CD4-positive, alpha-beta T cell treated with Interleukin-4 for 4 hours (primary cell): ENCODE data around the gene COL4A4.

Experiments
- DNase-seq: peaks from one replicate; pipeline ENCODE4 v3.0.0-alpha.2; 2020

The COL4A4 gene

DNA sequence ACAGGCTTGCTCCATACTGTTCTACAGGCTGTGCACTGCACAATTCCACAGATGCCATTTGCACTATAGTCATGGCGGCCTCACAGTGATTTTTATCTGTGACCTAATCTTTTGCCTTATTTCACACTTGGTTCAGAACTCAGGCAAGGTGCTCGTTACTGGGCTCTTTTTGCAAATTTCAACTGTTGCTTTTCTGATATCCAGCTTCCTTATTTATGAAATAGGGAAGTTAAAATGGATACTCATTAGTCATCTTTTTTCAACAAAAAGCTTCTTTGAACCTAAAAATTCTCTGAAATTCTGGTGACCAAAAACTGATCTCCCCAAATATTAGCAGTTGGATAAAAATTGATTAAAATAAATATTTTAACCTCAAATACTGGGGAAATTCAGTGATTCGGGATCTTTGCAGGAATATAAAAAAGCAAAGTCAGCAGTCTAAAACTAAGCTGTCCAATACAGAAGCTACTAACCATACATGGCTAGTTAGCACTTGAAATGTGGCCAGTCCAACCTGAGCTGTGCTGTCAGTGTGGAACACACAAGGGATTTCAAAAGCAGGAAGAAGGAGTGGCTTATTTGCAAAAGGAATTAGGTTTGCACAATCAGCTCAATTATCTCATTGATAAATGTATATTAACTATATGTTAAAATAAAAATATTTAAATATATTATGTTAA is 134.4 kb downstream of the COL4A4 start:
- no peak for DNase-seq

DNA sequence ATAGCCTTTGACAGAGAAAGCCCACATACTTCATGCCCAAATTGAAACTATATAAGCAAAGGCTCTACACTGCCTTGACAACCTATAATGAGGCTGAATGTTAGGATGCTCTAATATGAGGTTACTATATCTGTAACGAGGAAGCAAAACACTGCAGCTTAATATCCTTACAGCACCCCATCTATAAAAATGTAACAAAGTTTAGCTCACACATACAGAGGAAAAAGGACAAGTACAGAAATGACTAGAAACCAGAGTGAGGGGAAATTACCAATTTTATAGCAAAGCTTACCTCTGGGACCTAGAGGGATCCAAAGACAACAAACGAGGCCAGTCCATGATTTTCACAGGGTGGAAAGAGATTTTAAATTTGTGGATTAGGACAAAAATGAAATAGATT is 138.5 kb downstream of the COL4A4 start:
- DNase-seq, result no peak

DNA sequence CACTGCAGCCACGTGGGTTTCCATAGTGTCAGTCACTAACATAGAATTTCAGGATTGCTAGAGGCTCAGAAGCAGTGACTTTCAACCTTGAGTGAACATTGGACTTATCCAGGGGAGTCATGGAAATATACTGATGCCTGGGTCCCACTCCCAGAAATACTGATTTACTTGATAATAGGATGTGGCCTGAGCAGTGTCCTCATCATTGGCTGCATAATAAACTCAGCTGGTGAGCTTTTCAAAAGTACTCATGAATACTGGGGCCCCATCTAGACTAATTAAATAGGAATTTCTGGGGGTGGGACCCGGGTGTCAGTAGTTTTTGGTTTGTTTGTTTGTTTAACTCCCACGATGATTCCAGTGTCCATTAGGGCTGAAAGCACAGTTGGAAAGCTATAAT is 141.4 kb downstream of the COL4A4 start:
- no peak for DNase-seq

DNA sequence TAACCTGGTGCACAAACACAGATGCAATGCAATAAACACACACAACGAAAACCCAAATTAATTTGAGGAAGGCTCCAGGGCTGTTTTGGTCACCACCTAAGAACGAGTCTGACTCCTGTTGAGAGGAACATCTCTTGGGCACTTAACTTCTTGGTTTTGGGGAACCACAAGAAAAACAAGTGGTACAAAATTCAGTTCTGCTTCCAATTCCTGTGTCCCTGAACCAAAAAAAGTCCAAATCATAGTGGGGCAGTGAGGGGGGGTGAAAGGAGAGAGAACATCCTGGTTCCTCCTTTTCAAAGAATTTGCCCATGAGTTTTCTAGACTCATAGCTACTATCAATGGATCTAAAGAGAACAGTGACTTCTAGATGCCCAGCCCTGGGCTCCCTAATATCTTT is 143.6 kb downstream of the COL4A4 start:
- DNase-seq, result no peak

DNA sequence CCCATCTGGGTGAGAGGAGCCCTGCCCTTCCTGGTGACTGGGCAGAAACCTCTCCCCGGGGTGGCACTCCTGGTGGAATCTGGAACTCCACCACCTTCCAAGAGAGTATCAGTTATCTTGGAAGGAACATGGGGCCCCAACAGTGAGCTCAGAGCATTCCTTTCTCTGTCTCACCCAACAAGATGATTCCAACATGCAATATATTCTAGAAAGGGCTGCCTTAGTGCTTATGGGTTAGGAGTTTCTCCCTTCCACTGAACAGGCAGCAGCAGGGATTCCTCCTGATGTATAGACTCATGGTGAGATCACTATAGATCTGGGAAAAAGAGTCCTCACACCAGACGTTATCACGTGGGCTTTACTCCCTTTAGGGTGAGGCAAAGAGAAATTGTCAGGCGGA is 147.1 kb downstream of the COL4A4 start:
- no peak for DNase-seq

DNA sequence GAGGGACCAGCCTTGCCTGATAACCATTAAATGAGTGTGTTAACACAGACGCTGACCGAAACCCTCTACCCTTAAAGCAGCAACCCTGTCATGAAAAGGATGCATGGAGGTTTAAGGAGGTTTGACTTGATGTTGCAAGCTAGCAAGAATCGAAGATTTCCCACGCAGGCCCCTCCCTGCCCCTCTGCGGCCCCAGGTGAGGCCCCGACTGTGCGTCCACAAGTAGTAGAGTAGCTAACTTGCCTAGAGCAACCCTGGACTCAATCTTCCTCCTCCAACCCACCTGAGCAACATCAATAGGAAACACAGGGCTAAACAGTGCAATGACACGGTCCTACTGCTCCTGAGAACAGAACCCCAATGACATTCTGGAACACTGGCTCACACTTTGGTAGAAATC is 150.1 kb downstream of the COL4A4 start:
- DNase-seq, result no peak

DNA sequence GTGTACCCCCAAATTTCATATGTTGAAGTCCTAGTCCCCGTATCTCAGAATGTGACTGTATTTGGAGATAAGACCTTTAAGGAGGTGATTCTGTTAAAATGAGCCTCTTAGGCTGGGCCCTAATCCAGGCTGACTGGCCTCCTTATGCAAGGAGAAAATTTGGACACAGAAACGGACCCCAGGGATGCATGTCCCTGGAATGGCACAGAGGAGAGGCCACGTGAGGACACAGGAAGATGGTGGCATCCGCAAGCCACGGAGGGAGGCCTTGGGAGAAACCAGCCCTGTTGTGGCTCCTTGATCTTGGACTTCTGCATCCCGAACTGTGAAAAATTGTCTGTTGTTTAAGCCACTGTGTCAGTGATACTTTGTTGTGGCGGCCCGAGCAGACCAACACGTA is 150.7 kb downstream of the COL4A4 start:
- no peak for DNase-seq

DNA sequence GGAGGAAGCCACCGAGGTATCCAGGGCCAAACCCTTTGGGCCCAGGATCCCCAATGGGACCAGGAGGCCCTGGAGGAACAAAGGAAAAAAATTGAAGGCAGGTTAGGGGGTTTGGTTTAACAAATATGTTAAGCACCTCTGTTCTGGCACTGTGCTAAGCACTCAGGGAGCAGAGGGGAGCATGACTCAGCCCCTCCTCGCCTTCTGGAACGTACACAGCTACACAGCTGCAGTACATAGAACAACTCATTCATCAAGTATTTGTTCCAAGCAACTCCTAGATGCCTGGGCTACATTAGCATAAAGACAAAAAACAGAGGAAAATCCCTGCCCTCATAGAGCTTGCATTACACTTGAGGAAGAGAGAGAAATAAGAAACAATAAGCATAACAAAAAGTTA is 153.6 kb downstream of the COL4A4 start:
- DNase-seq, result no peak

DNA sequence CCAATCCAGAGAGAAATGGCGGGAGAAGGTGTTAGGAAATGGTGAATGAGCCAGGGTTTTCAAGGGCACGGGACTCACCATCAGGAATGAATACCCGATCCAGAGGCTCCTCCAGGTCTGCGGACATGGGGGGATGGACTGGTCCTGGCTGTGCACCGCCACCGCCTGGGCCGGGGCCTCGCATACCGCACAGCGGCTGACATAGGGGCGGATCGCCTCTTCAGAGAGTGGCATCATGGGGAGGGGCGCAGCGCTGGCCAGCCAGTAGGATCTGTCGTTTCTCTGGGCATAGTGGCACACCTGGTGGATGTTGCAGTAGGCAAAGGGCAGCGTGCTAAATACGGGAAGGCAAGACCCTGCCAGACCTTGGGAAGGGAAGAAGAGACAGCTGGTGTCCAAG is 156.1 kb downstream of the COL4A4 start:
- DNase-seq, result no peak

DNA sequence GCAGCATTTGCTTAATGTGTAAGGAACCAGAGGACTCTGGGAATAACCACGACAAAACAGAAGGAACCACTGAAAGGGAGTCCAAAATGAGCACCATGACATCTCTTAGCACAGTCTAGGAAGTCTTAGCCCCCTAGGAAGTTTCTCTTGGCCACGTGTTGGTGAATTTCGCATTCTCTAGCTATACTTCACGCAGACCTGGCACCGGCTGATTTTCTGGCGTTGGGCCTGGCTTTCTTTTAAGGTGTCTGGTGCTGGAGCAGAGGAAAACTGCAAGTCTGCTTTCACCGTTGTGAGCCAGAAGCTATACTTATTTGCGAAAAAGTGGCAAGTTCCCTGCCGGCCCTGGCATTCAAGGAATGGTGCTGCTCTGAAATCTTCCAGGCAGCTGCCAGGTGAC is 156.9 kb downstream of the COL4A4 start:
- no peak for DNase-seq

DNA sequence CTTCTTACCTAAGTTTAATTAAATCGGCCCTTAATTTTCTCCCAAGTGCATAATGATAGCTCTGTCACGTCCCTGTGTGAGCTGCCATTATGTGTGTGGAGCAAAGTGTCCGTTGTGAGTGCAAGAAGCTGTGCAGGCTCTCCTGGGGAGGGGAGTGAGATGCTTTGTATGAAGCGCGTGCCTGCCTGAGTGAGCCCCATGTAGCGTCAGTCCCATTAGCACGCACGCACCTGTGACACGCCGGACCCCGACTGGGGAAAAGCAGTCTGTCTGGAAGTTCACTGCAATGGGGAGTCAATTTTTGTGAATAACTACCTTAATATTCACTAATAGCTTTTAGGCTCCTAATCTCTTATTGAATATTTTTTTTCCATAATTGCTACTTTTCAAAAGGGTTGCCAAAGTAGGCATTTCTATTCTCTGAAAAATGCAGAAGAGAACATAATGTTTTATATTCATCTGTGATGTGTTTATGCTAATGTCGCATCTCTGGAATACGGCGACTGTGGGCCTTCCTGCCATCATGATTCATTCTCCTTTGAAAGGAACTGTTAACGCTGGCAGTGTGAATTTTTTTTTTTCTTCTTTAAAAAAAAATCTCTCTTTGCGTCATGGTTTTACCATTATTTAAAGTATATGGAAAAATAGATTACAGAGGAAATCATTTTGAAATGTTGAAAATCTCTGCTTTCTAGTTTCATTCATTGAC is 157.7 kb downstream of the COL4A4 start:
- no peak for DNase-seq

DNA sequence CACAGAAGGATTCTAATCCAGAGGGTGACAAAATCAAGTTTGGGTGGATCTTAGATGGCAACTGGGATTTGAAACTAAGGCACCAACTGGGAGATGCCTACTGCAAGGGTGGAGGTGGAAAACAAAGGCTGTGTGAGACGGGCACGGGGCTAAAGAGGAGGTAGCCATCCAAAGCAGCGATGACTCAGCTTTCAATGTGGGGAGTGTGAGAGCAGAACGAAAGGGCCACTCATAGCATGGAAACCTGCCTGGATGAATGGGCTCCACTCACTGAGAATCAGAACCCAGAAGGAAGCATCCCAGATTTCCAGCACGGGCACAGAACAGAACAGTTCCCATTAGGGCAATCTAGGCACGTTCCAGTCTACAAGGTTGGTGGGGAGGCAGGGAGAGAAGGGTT is 159.5 kb downstream of the COL4A4 start:
- no peak for DNase-seq

DNA sequence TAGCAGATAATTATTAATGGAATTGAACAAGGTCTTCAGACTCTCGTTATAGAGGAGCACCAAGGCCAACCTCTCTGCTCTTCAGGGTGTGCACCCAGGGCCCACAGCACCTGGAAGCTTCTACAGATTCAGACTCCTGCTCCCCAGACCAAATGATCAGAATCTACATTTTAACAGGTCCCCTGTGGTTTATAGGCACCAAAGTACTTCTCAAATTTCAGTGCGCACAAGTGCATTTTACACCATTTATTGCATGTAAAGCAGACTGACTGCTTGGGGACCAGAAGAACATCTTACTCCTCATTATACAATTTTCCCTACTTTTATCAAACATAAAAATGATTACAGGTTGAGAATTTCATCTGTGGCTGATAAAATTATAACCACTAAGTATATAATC is 163.9 kb downstream of the COL4A4 start:
- DNase-seq, result no peak

DNA sequence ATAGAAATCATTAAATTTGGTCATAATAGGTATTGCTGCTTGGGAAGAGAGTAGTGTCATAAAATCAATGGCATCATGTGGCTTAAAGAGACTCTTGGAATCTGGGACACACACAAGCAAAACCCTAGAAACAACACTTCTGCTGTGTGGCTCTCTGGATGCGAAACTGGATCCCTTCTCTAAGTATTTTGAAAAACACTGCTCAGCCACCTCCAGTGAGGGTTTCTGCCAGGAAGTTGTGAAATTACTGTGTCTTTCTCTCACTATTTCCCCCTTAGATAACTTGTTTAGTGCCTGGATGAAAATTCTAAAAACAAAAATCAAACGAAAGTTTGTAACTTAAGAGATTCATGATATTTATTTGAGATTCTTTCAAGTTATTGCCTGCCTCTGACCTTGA is 164.3 kb downstream of the COL4A4 start:
- DNase-seq, result no peak

DNA sequence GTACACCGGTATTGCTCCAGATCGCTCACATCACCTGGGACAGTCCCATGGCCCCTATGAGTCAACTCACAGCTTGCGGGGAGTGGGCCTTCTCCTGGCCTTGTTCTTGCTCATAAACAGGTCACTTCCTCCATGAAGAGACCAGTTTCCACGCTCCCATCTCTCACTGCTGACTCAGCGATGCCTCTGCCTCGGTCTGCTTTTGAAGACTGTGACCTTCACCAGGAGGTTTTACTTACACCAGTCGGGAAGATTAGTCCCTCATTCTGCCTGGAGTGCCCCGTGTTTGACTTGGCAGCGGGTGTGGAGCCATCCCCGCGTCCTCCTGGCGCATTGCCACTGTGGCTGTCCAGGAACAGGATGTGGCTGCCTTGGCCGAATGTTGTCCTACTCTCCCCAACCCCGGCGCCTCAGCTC is 168.4 kb downstream of the COL4A4 start:
- no peak for DNase-seq

DNA sequence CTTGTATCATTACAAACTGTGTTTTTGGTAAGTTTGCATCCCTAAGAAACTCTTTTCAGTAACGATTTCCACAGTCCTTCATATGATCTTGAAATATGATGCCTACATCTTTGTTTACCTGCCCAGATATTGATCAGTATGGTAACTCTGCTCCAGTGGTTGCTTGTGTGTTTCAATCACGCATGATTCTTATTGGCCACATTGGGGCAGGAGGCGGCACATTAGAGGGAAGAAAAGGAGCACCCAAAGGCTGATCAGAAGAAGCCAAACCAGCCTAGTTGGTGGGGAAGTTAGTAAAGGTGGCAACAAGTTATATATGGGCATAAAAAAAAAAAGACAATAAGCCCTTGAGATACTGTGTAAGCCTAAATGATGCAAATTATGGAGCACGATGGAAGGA is 169.2 kb downstream of the COL4A4 start:
- DNase-seq, result no peak

DNA sequence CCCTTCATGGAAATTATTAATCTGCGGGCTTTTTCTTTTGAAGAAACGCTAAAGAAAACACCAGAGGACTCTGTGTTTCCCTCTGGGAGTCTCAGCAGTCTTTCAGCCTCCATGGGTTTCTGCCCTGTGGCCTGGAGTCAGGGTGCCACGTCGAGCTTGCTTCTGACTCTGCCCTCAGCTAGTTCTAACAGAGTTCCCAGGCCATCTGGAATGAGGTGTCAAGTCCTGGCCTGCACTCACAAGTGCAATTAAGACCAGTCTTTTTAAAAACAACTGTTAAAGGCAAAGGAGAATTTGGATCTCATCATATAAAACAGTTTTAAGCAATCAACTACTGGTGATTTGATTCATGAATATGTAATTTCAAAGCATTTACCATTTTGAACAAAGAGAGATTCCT is 170.8 kb downstream of the COL4A4 start:
- no peak for DNase-seq

DNA sequence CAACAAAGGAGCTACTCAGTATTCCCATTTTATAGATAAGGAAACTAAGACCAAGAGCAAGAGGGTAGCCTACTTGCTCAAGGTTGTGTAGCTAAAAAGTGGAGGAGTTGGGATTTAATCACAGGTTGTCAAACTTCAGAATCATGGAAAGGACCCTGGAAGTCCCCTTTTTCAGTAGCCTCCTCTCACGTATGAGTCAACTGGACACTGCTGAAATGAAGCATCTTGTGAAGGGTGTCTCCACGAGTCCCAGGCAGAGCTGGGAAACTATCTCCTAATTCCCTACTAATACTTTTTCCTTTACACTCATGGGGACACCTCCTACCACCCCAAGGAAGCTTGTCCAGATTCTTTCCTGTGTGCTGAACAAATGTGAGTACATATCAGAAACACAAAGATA is 172.3 kb downstream of the COL4A4 start:
- no peak for DNase-seq

DNA sequence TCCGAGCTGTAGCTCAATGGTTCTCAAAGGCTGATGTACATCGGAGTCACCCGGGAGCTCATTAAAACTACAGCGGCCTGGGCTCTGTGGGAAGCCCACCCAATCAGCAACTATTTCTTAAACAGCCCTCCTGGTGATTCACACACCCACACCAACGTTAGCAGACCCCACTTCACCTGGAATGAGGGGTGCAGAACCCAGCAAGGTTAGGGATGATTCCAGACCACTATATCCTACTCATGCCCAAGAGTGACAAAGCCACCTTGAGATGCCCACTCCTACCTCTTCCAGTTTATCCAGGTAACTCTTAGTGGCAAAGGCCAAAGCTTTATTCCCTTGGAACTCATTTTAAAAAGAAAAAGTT is 178.4 kb downstream of the COL4A4 start:
- DNase-seq, result no peak

DNA sequence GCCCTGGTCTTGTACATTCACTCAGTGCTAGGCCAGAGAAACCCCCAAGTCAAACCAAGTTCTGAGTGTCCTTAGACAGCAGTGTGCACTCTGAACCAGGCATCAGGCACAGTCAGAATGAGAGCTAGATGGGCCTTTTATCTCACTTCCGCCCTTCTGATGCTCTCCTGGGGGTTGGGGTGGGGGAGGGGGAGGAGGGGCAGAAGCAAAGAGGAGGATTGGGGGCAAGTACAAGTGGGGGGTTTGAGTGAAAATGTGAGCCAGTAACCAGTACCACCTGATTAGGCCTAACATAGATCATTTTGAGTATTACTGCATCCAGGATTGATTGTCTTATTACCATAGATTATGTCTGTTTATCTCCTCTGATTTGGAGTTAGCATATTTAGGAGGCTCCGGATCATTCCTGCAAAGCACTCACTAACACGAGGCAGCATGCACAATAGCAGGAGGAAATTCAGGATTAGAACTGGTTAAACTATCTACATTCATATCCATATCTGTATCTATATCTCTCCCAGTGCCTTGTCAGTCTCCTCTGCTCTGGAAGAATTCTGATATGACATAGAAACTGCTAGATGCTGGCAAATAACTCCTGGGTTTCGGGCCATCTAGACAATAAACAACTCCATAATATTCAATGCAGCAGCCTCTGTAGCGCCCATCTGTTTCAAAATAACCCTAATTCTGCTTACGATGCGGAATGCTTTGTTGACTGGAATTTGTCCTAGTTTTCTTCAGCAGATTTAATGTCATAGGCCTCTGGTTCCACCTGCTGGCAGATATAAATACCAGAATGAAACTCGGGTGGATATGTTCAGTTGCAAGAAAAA is 179.0 kb downstream of the COL4A4 start:
- DNase-seq, result peak; percentile 15

DNA sequence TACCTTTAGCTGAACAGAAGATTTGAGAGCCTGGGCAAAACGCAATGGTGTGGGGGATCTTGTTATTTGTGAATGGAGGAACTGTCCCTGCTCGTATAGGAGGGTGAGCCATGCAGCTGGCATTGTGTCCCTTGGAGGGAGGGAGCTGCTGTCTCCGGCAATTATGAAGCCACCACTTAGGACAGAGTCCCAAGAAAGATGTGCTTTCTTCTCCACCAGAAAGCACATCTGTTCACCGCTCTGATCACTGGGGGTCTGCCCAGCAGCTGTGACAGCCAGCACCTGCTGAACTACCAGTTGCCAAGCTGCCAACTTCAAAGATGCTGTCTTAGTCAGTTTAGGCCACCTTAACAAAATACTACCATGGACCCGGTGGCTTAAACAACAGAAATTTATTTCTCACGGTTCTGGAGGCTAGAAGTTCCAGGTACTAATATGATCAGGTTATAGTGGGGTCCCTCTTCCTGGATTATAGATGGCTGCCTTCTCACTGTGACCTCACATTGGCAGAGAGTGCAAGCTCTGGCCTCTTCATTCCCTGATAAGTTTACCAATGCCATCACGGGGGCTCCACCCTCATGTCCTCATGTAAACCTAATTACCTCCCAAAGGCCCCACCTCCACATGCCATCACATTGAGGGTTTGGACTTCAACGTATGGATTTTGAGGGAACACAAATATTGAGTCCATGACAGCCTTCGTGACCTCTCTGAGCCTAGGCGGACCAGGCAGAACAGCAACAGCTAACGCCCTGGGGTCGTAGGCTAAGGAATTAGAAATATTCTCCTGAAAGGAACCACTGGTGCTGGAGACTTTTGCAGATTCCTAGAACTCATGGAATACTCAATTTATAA is 179.9 kb downstream of the COL4A4 start:
- DNase-seq, result no peak

DNA sequence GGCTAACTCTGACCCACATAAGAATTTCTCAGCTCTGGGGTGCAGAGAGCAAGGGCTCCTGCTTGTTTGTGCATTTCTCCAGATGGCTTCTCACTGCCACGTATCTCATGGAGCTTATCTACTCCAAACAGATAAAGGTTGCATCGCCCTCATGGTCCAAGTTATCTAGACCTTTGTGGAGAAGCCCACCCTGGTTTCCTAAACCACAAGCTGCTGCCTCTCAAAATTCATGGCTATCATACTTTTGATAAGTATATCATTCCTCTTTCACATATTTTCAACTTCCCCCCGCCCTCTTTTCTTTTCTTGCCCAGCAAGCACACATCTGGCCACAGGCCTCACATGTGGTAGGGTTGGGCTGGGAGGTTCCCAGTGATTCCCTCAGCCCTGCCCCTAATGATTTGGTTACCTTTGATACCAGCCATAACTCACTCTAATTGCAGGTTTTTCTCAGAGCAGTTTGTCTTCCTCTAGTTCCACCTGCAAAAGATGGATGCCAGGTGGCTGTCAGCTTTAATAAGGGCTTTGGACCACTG is 182.1 kb downstream of the COL4A4 start:
- no peak for DNase-seq

DNA sequence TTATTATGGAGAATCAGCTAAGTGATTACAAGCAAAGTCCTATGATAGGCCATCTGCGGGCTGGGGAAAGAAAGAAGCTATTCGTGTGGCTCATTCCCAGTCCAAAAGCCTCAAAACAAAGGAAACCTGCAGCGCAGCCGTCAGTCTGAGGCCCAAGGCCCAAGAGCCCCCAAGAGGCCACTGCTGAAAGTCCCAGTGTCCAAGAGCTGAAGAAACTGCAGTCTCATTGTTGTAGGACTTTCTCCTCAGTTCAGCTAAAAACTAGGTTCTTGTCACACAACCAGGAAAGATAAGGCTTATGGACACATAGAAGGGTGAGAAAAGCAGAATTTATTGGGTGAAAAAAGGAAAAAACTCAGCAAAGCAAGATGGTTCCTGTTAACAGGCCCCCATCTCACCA is 185.0 kb downstream of the COL4A4 start:
- no peak for DNase-seq
